SK-N-SH (cell line): Measurements from ENCODE around the gene UBE3C.

ENCODE experiments used
- EP300 ChIP-seq, 2 experiments: IDR thresholded peaks; 2 replicates each; pipeline versions ENCODE4 v1.4.0 to v1.6.1; 2012; ENCODE audit warnings: borderline replicate concordance in 1 of 2, low read depth in 1 of 2, low read length in 1 of 2
- NFIC ChIP-seq: IDR thresholded peaks from 2 replicates; pipeline ENCODE4 v1.4.0; 2012; ENCODE audit warnings: borderline replicate concordance
- NRF1 ChIP-seq: IDR thresholded peaks from 2 replicates; pipeline ENCODE4 v1.6.1; 2012; ENCODE audit warnings: low read depth, mild to moderate bottlenecking, low read length
- POLR2AphosphoS5 ChIP-seq: IDR thresholded peaks from 2 replicates; pipeline ENCODE4 v1.6.1; 2012; ENCODE audit warnings: low read depth, low read length
- RAD21 ChIP-seq: IDR thresholded peaks from 2 replicates; pipeline ENCODE4 v1.6.1; 2012; ENCODE audit warnings: mild to moderate bottlenecking, low read length
- RFX5 ChIP-seq: IDR thresholded peaks from 2 replicates; pipeline ENCODE4 v1.6.1; 2012; ENCODE audit warnings: mild to moderate bottlenecking, improper control_type of control experiment, low read length
- YY1 ChIP-seq: IDR thresholded peaks from 2 replicates; pipeline ENCODE4 v1.4.0; 2012; ENCODE audit warnings: low read depth, mild to moderate bottlenecking
- TF ChIP-seq, protein P1 (sequence below): fragments of 200-600 bp; sonication (generic); IDR thresholded peaks from 2 replicates; pipeline ENCODE4 v1.6.1; 2017; ENCODE audit warnings: antibody characterized with exemption, mild to moderate bottlenecking, moderate library complexity
- TF ChIP-seq, protein P2 (sequence below): IDR thresholded peaks from 2 replicates; pipeline ENCODE4; 2012

DNA sequence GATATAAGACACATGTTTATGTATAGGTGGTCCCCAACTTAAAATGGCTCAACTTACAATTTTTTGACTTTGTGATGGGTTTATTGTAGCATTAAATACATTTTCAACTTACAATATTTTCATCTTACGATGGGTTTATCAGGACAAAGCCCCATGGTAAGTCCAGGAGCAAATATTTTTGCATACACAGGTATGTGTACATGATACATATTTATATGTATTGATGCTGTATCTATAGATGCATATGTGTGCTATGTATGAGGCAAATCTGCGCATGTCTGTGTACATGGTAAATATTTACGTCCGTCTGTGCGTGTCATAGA, 664 bp upstream of the UBE3C start:
- TF ChIP-seq, protein P1, sequence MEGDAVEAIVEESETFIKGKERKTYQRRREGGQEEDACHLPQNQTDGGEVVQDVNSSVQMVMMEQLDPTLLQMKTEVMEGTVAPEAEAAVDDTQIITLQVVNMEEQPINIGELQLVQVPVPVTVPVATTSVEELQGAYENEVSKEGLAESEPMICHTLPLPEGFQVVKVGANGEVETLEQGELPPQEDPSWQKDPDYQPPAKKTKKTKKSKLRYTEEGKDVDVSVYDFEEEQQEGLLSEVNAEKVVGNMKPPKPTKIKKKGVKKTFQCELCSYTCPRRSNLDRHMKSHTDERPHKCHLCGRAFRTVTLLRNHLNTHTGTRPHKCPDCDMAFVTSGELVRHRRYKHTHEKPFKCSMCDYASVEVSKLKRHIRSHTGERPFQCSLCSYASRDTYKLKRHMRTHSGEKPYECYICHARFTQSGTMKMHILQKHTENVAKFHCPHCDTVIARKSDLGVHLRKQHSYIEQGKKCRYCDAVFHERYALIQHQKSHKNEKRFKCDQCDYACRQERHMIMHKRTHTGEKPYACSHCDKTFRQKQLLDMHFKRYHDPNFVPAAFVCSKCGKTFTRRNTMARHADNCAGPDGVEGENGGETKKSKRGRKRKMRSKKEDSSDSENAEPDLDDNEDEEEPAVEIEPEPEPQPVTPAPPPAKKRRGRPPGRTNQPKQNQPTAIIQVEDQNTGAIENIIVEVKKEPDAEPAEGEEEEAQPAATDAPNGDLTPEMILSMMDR: no peak
- TF ChIP-seq RFX5: no peak
- TF ChIP-seq, protein P2, sequence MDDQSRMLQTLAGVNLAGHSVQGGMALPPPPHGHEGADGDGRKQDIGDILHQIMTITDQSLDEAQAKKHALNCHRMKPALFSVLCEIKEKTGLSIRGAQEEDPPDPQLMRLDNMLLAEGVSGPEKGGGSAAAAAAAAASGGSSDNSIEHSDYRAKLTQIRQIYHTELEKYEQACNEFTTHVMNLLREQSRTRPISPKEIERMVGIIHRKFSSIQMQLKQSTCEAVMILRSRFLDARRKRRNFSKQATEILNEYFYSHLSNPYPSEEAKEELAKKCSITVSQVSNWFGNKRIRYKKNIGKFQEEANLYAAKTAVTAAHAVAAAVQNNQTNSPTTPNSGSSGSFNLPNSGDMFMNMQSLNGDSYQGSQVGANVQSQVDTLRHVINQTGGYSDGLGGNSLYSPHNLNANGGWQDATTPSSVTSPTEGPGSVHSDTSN: no peak
- TF ChIP-seq RAD21: no peak
- no peak for TF ChIP-seq EP300 (IDR thresholded peaks at IDR 0.05; ENCODE audit: borderline replicate concordance in 1 of 2, low read depth in 1 of 2, low read length in 1 of 2)
- TF ChIP-seq POLR2AphosphoS5: no peak
- no peak for TF ChIP-seq NRF1
- TF ChIP-seq NFIC: no peak
- no peak for TF ChIP-seq YY1
